ENCODE results near the gene TEPSIN.

Gene TEPSIN

GRCh38 chr17:81219476-81220180, 19.2 kb downstream of the TEPSIN start:
- DNase-seq (ENCODE audit: low read depth): no peak

GRCh38 chr17:81218991-81219390, 19.9 kb downstream of the TEPSIN start:
- no peak for DNase-seq (ENCODE audit: low read depth)

- DNase-seq (ENCODE audit: low read depth): no peak
These were observed 20.4 kb downstream of the TEPSIN start for GRCh38 chr17:81218459-81218858.

- no peak for DNase-seq (ENCODE audit: low read depth)
These were observed 21.4 kb downstream of the TEPSIN start for GRCh38 chr17:81217491-81217890.

GRCh38 chr17:81213978-81214377, 24.9 kb downstream of the TEPSIN start:
- no peak for DNase-seq (ENCODE audit: low read depth)

- DNase-seq (ENCODE audit: low read depth): no peak
These were observed 26.5 kb downstream of the TEPSIN start for GRCh38 chr17:81212365-81212764.

GRCh38 chr17:81210868-81211267, 28.0 kb downstream of the TEPSIN start:
- no peak for DNase-seq (ENCODE audit: low read depth)

- no peak for DNase-seq (ENCODE audit: low read depth)
These were observed 28.4 kb downstream of the TEPSIN start for GRCh38 chr17:81210466-81210865.

- DNase-seq (ENCODE audit: low read depth): no peak
These were observed 29.7 kb downstream of the TEPSIN start for GRCh38 chr17:81209141-81209540.

- DNase-seq (ENCODE audit: low read depth): no peak
These were observed 30.2 kb downstream of the TEPSIN start for GRCh38 chr17:81208651-81209050.

- DNase-seq (ENCODE audit: low read depth): no peak
These were observed 31.0 kb downstream of the TEPSIN start for GRCh38 chr17:81207610-81208581.

- no peak for DNase-seq (ENCODE audit: low read depth)
These were observed 32.2 kb downstream of the TEPSIN start for GRCh38 chr17:81206657-81207056.

- DNase-seq (ENCODE audit: low read depth): no peak
These were observed 32.7 kb downstream of the TEPSIN start for GRCh38 chr17:81206166-81206565.

- no peak for DNase-seq (ENCODE audit: low read depth)
These were observed 34.3 kb downstream of the TEPSIN start for GRCh38 chr17:81204578-81204977.

- DNase-seq (ENCODE audit: low read depth): no peak
These were observed 35.7 kb downstream of the TEPSIN start for GRCh38 chr17:81203136-81203535.

- DNase-seq (ENCODE audit: low read depth): no peak
These were observed 36.5 kb downstream of the TEPSIN start for GRCh38 chr17:81202318-81202717.

GRCh38 chr17:81200695-81201580, 37.9 kb downstream of the TEPSIN start:
- DNase-seq (ENCODE audit: low read depth): no peak

GRCh38 chr17:81200201-81200600, 38.7 kb downstream of the TEPSIN start:
- no peak for DNase-seq (ENCODE audit: low read depth)

- no peak for DNase-seq (ENCODE audit: low read depth)
These were observed 39.4 kb downstream of the TEPSIN start for GRCh38 chr17:81199482-81199830.

- DNase-seq (ENCODE audit: low read depth): no peak
These were observed 39.9 kb downstream of the TEPSIN start for GRCh38 chr17:81198826-81199481.

- no peak for DNase-seq (ENCODE audit: low read depth)
These were observed 40.9 kb downstream of the TEPSIN start for GRCh38 chr17:81197831-81198490.

All from stimulated activated CD8-positive, alpha-beta memory T cell treated with anti-CD3 and anti-CD28 coated beads, Interleukin-15, amount 100 ng/mL, for 1 hour (primary cell).